Measurements from ENCODE around the gene TMCC2. TPM values are rescaled to one million over a fixed set of nuclear protein-coding genes. Genes with fewer than 3 reads are reported as not detected.

The TMCC2 gene
- total and polyA plus RNA-seq, 2 of the 8 experiments (the other 6 are each of a cell fraction or from before 2014, with no cell fraction given) = 6.7 to 6.8 TPM

- Histone ChIP-seq H2BK12ac (ENCODE audit: low read depth, low read length) (no peak overlapping the region), H3K4me1 (replicated peaks in 1 of 4; ENCODE audit: control insufficient read depth in 3 of 4, insufficient read depth in 4 of 4, low read length in 3 of 4) (peaks cover 0 to 6% (median 2%) of the 10 kb centered on the region in 4 experiments; a peak in 5 of 7 replicates), H4K8ac (ENCODE audit: extremely low read depth, insufficient read depth, low read length) (no peak overlapping the region), H2AK5ac (ENCODE audit: low read depth, low read length) (no peak overlapping the region), H3K36me3 (ENCODE audit: control insufficient read depth in 2 of 4, insufficient read depth in 4 of 4, low read length in 3 of 4) (no peaks in the 10 kb centered on the region), H3K4me2 (ENCODE audit: insufficient read depth in 1 of 2, low read depth in 2 of 2, low read length in 2 of 2) (no peak overlapping the region), H3K4me3 (ENCODE audit: extremely low read depth in 1 of 4, insufficient read depth in 2 of 4, low read depth in 3 of 4, low read length in 4 of 4) (no peak overlapping the region), H3K9ac (replicated peaks in 1 of 4; ENCODE audit: extremely low read depth in 1 of 4, low read depth in 3 of 4, low read length in 3 of 4) (no peak overlapping the region), H3K27ac (ENCODE audit: low read depth, low read length) (no peak overlapping the region), H2AFZ (ENCODE audit: low read length) (no peak overlapping the region), H3K18ac (ENCODE audit: extremely low read depth, low read length) (no peak overlapping the region), H2BK120ac (replicated peaks; ENCODE audit: low read depth, low read length) (no peak overlapping the region), H3K79me1 (ENCODE audit: low read depth, low read length) (no peaks in the 10 kb centered on the region), H4K91ac (replicated peaks; ENCODE audit: insufficient read length, low read length) (no peak overlapping the region), H3K79me2 (ENCODE audit: control insufficient read depth in 1 of 2, insufficient read depth in 2 of 2, low read length in 2 of 2) (no peaks in the 10 kb centered on the region), H3K27me3 (replicated peaks in 1 of 4; ENCODE audit: control insufficient read depth in 3 of 4, extremely low read depth in 1 of 4, insufficient read depth in 3 of 4, low read length in 3 of 4) (no peaks in the 10 kb centered on the region), H3K23ac (ENCODE audit: insufficient read length) (no peak overlapping the region), H3K4ac (replicated peaks; ENCODE audit: insufficient read length, low read depth, low read length) (no peak overlapping the region), H4K5ac (ENCODE audit: insufficient read length, low read depth, low read length) (no peak overlapping the region), H3K14ac (ENCODE audit: insufficient read length) (no peak overlapping the region), H2BK20ac (ENCODE audit: low read length) (no peak overlapping the region), H4K20me1 (replicated peaks in 1 of 2; ENCODE audit: control insufficient read depth in 1 of 2, insufficient read depth in 2 of 2, low read length in 2 of 2) (no peaks in the 10 kb centered on the region), H2BK15ac (ENCODE audit: low read length) (0 out of 2 replicates have a peak overlapping the region, but pooled peaks have one; percentile 63), H3K56ac (replicated peaks; ENCODE audit: insufficient read length, low read depth, low read length) (no peak overlapping the region), H3K23me2 (ENCODE audit: low read depth, low read length) (no peaks in the 10 kb centered on the region), H2BK5ac (ENCODE audit: low read depth, low read length) (no peak overlapping the region), H3K9me3 (ENCODE audit: insufficient read depth in 2 of 2, low read depth in 1 of 2, low read length in 1 of 2) (no peaks in the 10 kb centered on the region)
- 92% methylated on average over 5 of the region's 5 CpGs; no CpG with 5 or more reads in 1 of the 2 experiments for WGBS, 2 experiments (ENCODE audit: extremely low coverage in 1 of 2, insufficient coverage in 1 of 2, insufficient read length in 1 of 2, insufficient replicate concordance in 2 of 2, low coverage in 1 of 2, low lambda C conversion rate in 2 of 2, missing lambda C conversion rate in 1 of 2)
- no peak for DNase-seq (ENCODE audit: low read depth in 1 of 2, low spot score in 2 of 2)
- no peak for FAIRE-seq
- CTCF ChIA-PET (ENCODE audit: partially characterized antibody) = interaction anchor here (0.8 to 42.6 kb wide), 7 partner anchors 8 to 262 kb away, joined by 3 to 2424 read pairs (median 9); partner anchors contain the start of genes KLHDC8A, NUAK2 and TMCC2
- POLR2A ChIA-PET (ENCODE audit: partially characterized antibody) = interaction anchor here (1.2 to 2.1 kb wide), 2 partner anchors 9 to 13 kb away, joined by 3 to 11 read pairs; no protein-coding TSS in a partner anchor
- TF ChIP-seq JUN (IDR thresholded peaks at IDR 0.05; ENCODE audit: low read depth, low read length) (no peak), POLR2AphosphoS5 (IDR thresholded peaks at IDR 0.05; ENCODE audit: low read depth, low read length) (no peak), KDM1A (IDR thresholded peaks at IDR 0.05; ENCODE audit: borderline replicate concordance, low read length) (no peak), SIN3A (conservative IDR thresholded peaks at IDR 0.05 in 1 of 2, IDR thresholded peaks at IDR 0.05 in 1 of 2; ENCODE audit: low read depth in 1 of 2, low read length in 2 of 2) (no peak), KDM4A (IDR thresholded peaks at IDR 0.05; ENCODE audit: low read depth, low read length, severe bottlenecking) (no peak)
These were observed 23.8 kb downstream of the TMCC2 start for GRCh38 chr1:205251576-205251975.

Data from H1 (cell line).